NCI-H1105 treated with DMSO at 0.1 percent for 48 hours (cell line): ENCODE measurements around the gene ABHD13.
"Not testable (repeated sequence)": the region's sequence is repeated elsewhere in the genome, so short reads cannot be mapped to it uniquely, and the experiment has no call there.

ENCODE experiments used
- DNase-seq: peaks from one replicate; lab custom pipeline; 2025; lab: John Stamatoyannopoulos, UW

ABHD13 gene

GRCh38 chr13:108223687-108224503, 5.7 kb downstream of the ABHD13 start:
- DNase-seq: no peak

GRCh38 chr13:108225440-108225839, 7.2 kb downstream of the ABHD13 start:
- no peak for DNase-seq

- DNase-seq: peak; percentile 96
Measured at GRCh38 chr13:108226184-108226583, 8.0 kb downstream of the ABHD13 start.

GRCh38 chr13:108227651-108228272, 9.6 kb downstream of the ABHD13 start:
- DNase-seq: peak; percentile 64

- DNase-seq: no peak
Measured at GRCh38 chr13:108230377-108230776, 12.2 kb downstream of the ABHD13 start.

- no peak for DNase-seq
Measured at GRCh38 chr13:108249150-108249549, 31.0 kb downstream of the ABHD13 start.

GRCh38 chr13:108257248-108257647, 39.1 kb downstream of the ABHD13 start:
- no peak for DNase-seq

- DNase-seq: no peak
Measured at GRCh38 chr13:108263621-108264355, 45.6 kb downstream of the ABHD13 start.

GRCh38 chr13:108266321-108266990, 48.3 kb downstream of the ABHD13 start:
- no peak for DNase-seq

GRCh38 chr13:108267347-108267746, 49.2 kb downstream of the ABHD13 start:
- DNase-seq: no peak

- DNase-seq: not testable (repeated sequence)
Measured at GRCh38 chr13:108267855-108268254, 49.7 kb downstream of the ABHD13 start.

- DNase-seq: no peak
Measured at GRCh38 chr13:108268466-108269112, 50.4 kb downstream of the ABHD13 start.

- no peak for DNase-seq
Measured at GRCh38 chr13:108269601-108270328, 51.6 kb downstream of the ABHD13 start, which contains the start of gene TNFSF13B. TNFSF13B (plus strand) TSS chr13:108269718; CDS start chr13:108269896, 178 bp downstream.

- no peak for DNase-seq
Measured at GRCh38 chr13:108270442-108270841, 52.2 kb downstream of the ABHD13 start.

- DNase-seq: no peak
Measured at GRCh38 chr13:108272333-108272732, 54.1 kb downstream of the ABHD13 start.

- no peak for DNase-seq
Measured at GRCh38 chr13:108273429-108274118, 55.4 kb downstream of the ABHD13 start.

GRCh38 chr13:108274718-108275117, 56.5 kb downstream of the ABHD13 start:
- DNase-seq: no peak

GRCh38 chr13:108276060-108276459, 57.9 kb downstream of the ABHD13 start:
- DNase-seq: no peak

- DNase-seq: no peak
Measured at GRCh38 chr13:108278466-108278865, 60.3 kb downstream of the ABHD13 start.

- DNase-seq: no peak
Measured at GRCh38 chr13:108281901-108282300, 63.7 kb downstream of the ABHD13 start.
